ENCODE results near the gene POLG. TPM values are rescaled to one million over a fixed set of nuclear protein-coding genes. Genes with fewer than 3 reads are reported as not detected.
A peak's percentile ranks its signal among the peaks of the same experiment; 100 is the strongest.

POLG gene
- total RNA-seq, 1 donor from 2014 or later, result 64.5 TPM

GRCh38 chr15:89369341-89369947 lies 34.8 kb upstream of the POLG start:
- H3K4me3 Mint-ChIP-seq (ENCODE audit: unreplicated experiment), result peak overlapping the region; percentile 21
- H3K9me3 Mint-ChIP-seq (ENCODE audit: unreplicated experiment), result no peaks in the 10 kb centered on the region
- peaks cover 4% of the 10 kb centered on the region for H3K36me3 Mint-ChIP-seq (ENCODE audit: low read depth, unreplicated experiment)
- no peak for TF ChIP-seq CTCF (IDR thresholded peaks at IDR 0.05; ENCODE audit: unreplicated experiment)
- no peaks in the 10 kb centered on the region for H3K4me1 Mint-ChIP-seq (ENCODE audit: unreplicated experiment)
- H3K27ac Mint-ChIP-seq (ENCODE audit: unreplicated experiment), result peak overlapping the region; percentile 54
- no peak for DNase-seq (ENCODE audit: low spot score)
- H3K27me3 Mint-ChIP-seq (ENCODE audit: unreplicated experiment), result peaks cover 38% of the 10 kb centered on the region

GRCh38 chr15:89368566-89369223 lies 34.1 kb upstream of the POLG start:
- Mint-ChIP-seq H3K4me3 (ENCODE audit: unreplicated experiment) (no peak overlapping the region), H3K36me3 (ENCODE audit: low read depth, unreplicated experiment) (peaks cover 4% of the 10 kb centered on the region), H3K27me3 (ENCODE audit: unreplicated experiment) (peaks cover 42% of the 10 kb centered on the region), H3K4me1 (ENCODE audit: unreplicated experiment) (no peaks in the 10 kb centered on the region), H3K9me3 (ENCODE audit: unreplicated experiment) (no peaks in the 10 kb centered on the region), H3K27ac (ENCODE audit: unreplicated experiment) (no peak overlapping the region)
- DNase-seq (ENCODE audit: low spot score), result no peak
- TF ChIP-seq CTCF (IDR thresholded peaks at IDR 0.05; ENCODE audit: unreplicated experiment), result no peak

DNA sequence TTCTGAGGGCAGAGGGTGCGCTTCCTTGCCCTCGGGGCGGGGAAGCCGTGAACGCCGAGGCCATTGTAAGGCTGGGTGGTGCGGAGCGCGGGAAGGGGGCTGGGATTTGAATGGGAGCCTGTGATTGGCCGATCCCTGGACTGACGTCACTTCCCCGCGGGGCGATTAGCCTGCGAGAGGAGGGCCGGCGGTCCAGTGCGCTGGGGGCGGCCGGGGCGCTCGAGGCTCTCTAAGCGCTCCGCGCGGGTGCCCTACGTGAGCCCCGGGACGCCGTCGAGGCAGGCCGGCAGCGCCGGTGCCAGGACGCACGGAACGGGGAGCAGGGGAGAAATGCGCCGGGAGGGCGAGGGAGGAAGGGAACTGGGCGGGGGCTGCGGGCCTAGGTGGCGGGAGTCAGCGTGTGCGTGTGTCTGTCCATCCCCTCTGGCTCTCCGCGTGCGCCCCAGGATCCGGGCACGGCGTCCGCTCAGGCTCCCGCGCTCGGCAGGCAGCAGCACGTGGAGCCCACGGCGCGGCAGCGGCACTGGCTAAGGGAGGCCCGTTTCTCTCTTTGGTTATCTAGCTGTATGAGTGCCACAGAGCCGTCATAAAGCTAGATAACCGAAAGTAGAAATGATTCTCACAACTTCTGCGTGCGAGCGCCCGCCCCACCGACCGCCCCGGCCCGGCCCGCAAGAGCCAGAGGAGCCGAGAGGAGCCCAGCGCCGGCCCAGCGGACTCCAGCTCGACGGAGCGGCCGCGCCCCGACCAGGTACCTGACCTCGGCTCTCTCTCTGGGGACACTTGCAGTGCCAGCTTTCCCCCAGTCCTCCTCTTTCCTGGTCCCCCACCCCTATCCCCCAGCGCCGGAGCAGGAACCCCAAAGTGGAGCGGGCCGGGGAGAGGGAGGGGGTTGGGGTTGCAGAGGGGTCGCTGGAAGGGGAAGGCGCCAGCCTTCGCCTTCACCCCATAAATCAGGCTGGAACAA lies 33.1 kb upstream of the POLG start:
- TF ChIP-seq CTCF (IDR thresholded peaks at IDR 0.05; ENCODE audit: unreplicated experiment), result no peak
- DNase-seq (ENCODE audit: low spot score), result no peak
- H3K27me3 Mint-ChIP-seq (ENCODE audit: unreplicated experiment), result peaks cover 44% of the 10 kb centered on the region
- no peaks in the 10 kb centered on the region for H3K9me3 Mint-ChIP-seq (ENCODE audit: unreplicated experiment)
- no peak overlapping the region for H3K4me3 Mint-ChIP-seq (ENCODE audit: unreplicated experiment)
- peaks cover 4% of the 10 kb centered on the region for H3K36me3 Mint-ChIP-seq (ENCODE audit: low read depth, unreplicated experiment)
- no peaks in the 10 kb centered on the region for H3K4me1 Mint-ChIP-seq (ENCODE audit: unreplicated experiment)
- H3K27ac Mint-ChIP-seq (ENCODE audit: unreplicated experiment), result no peak overlapping the region

GRCh38 chr15:89366656-89367393 lies 32.2 kb upstream of the POLG start:
- no peak overlapping the region for H3K4me3 Mint-ChIP-seq (ENCODE audit: unreplicated experiment)
- H3K9me3 Mint-ChIP-seq (ENCODE audit: unreplicated experiment), result no peaks in the 10 kb centered on the region
- TF ChIP-seq CTCF (IDR thresholded peaks at IDR 0.05; ENCODE audit: unreplicated experiment), result no peak
- DNase-seq (ENCODE audit: low spot score), result no peak
- no peaks in the 10 kb centered on the region for H3K4me1 Mint-ChIP-seq (ENCODE audit: unreplicated experiment)
- peaks cover 4% of the 10 kb centered on the region for H3K36me3 Mint-ChIP-seq (ENCODE audit: low read depth, unreplicated experiment)
- H3K27ac Mint-ChIP-seq (ENCODE audit: unreplicated experiment), result no peak overlapping the region
- peaks cover 40% of the 10 kb centered on the region for H3K27me3 Mint-ChIP-seq (ENCODE audit: unreplicated experiment)

All from endothelial cell (in vitro differentiated cells).